CD4-positive, CD25-positive, alpha-beta regulatory T cell (primary cell): ENCODE results near the gene HGS. TPM values are rescaled to one million over a fixed set of nuclear protein-coding genes. Genes with fewer than 3 reads are reported as not detected.

Source experiments
- ATAC-seq, 2 donors: fragments of 150-1000 bp; cut with Tn5 transposase; one replicate each; pipeline ENCODE4 v1.10.0; 2021; ENCODE audit warnings: low read depth in 2 of 2, moderate number of reproducible peaks in 2 of 2, moderate library complexity in 1 of 2
- DNase-seq, 3 donors: peaks; one replicate each; pipeline versions ENCODE4 v3.0.0 to v3.0.0-alpha.2; 2012 to 2022; ENCODE audit warnings: mixed read lengths in 1 of 3
- H3K27ac ChIP-seq: one replicate; pipeline ENCODE4 v1.7.0; 2013; ENCODE audit warnings: mild to moderate bottlenecking, low read length; ENCODE audit not compliant: insufficient read depth, poor library complexity, severe bottlenecking
- H3K27me3 ChIP-seq: one replicate; pipeline ENCODE4 v1.7.0; 2013; ENCODE audit warnings: low read length; ENCODE audit not compliant: control insufficient read depth, insufficient read depth
- H3K36me3 ChIP-seq: one replicate; pipeline ENCODE4 v1.7.0; 2013; ENCODE audit warnings: mild to moderate bottlenecking, low read length, moderate library complexity; ENCODE audit not compliant: control insufficient read depth, insufficient read depth
- H3K4me1 ChIP-seq: 2 replicates; pipeline ENCODE4 v1.7.0; 2013; ENCODE audit warnings: mild to moderate bottlenecking, low read length; ENCODE audit not compliant: insufficient read depth, control insufficient read depth, poor library complexity, severe bottlenecking
- H3K4me3 ChIP-seq: one replicate; pipeline ENCODE4 v1.7.0; 2013; ENCODE audit warnings: low read depth, mild to moderate bottlenecking, low read length, moderate library complexity
- H3K9me3 ChIP-seq, 2 experiments: 1 replicate in 1 of 2; 2 replicates in 1 of 2; pipeline ENCODE4 v1.7.0; 2013; ENCODE audit warnings: low read length in 2 of 2, mild to moderate bottlenecking in 1 of 2, moderate library complexity in 1 of 2; ENCODE audit not compliant: control insufficient read depth in 2 of 2
- H3K27ac Mint-ChIP-seq, 3 donors: one replicate each; pipeline ENCODE4 v1.8.0; 2020 to 2022; ENCODE audit warnings: mild to moderate bottlenecking in 3 of 3, mixed read lengths in 3 of 3, moderate library complexity in 2 of 3
- H3K27me3 Mint-ChIP-seq: one replicate; pipeline ENCODE4 v1.8.0; 2022; ENCODE audit warnings: mild to moderate bottlenecking, mixed read lengths
- H3K36me3 Mint-ChIP-seq: one replicate; pipeline ENCODE4 v1.8.0; 2020; ENCODE audit warnings: mixed read lengths
- H3K4me1 Mint-ChIP-seq, 4 donors: one replicate each; pipeline ENCODE4 v1.8.0; 2020 to 2022; ENCODE audit warnings: mixed read lengths in 4 of 4, mild to moderate bottlenecking in 1 of 4
- H3K4me3 Mint-ChIP-seq, 4 donors: one replicate each; pipeline ENCODE4 v1.8.0; 2020 to 2022; ENCODE audit warnings: mild to moderate bottlenecking in 4 of 4, mixed read lengths in 4 of 4, moderate library complexity in 3 of 4
- H3K9me3 Mint-ChIP-seq, 7 donors: one replicate each; pipeline ENCODE4 v1.8.0; 2020 to 2022; ENCODE audit warnings: mixed read lengths in 7 of 7, mild to moderate bottlenecking in 3 of 7, moderate library complexity in 2 of 7
- polyA plus RNA-seq, 4 donors: library from polyadenylated mRNA; unstranded; fragments of 300-500 nt; fragmentation: Illumina TruSeq; gene quantifications; one replicate each; pipeline ENCODE4 v1.2.3, GENCODE V29; 2021
- total RNA-seq: library from RNA; stranded (reverse); gene quantifications from one replicate; pipeline ENCODE4 v1.2.3, GENCODE V29; 2022

Gene HGS
- total and polyA plus RNA-seq, 5 donors from 2014 or later: 23.4 to 148 (median 29.6) TPM

DNA sequence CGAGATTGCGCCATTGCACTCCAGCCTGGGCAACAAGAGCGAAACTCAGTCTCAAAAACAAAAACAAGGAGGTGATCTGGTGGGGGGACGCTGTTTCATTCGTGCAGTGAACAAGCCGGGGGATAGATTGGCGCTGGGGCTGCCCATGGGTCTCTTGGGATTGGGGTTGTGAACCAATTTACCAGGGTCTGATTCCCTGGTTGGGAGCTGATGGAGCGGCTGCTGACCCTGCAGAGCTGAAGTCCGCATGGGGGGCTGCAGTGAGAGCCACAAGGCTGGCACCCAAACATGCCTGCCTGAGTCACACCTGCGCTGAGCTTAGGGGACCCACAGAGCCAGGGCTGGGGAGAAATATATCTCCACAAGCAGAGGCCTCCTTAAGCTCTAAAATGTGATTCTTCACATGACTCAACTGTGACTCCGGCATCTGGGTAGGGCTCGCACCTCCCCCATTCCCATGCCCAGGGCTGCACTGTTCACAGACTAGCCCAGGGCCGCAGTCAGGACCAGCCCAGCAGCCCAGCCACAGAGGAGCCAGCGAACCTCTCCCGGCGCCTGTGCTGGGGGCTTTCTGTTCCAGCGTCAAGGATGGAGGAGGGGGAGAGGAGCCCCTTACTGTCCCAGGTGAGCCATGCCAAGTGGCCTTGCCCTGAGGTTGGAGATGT, 41.9 kb upstream of the HGS start:
- Mint-ChIP-seq H3K36me3 (no peaks in the 10 kb centered on the region), H3K27ac (no peak overlapping the region), H3K4me3 (no peak overlapping the region), H3K4me1 (peaks cover 0 to 7% (median 2%) of the 10 kb centered on the region in 4 donors), H3K27me3 (no peaks in the 10 kb centered on the region), H3K9me3 (no peaks in the 10 kb centered on the region)
- no peak for ATAC-seq
- Histone ChIP-seq H3K27ac (no peak overlapping the region), H3K27me3 (no peaks in the 10 kb centered on the region), H3K9me3 (no peaks in the 10 kb centered on the region), H3K4me1 (peaks cover 3% of the 10 kb centered on the region), H3K4me3 (no peak overlapping the region), H3K36me3 (no peaks in the 10 kb centered on the region)
- DNase-seq: no peak

DNA sequence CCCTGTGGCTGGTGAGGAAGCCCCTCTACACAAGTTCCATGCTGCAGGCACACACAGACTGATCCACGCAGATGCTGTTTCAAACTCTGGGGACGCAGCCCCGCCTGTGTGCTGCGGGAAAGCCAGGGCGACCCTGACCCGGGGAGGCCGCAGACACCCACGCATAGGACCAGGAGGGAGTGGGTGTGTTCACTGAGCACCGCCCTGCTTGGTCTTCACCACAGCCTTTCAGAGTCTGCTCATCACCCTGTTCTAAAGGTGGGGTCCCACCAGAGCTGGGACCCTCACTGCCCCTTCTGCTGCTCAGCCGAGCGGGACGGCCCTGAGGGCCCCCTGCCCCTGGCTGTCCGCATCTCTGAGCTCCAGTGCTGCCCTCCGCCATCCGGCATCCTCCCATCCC, 39.3 kb upstream of the HGS start:
- Histone ChIP-seq H3K36me3 (no peaks in the 10 kb centered on the region), H3K9me3 (no peaks in the 10 kb centered on the region), H3K27me3 (no peaks in the 10 kb centered on the region), H3K4me3 (no peak overlapping the region), H3K4me1 (no peaks in the 10 kb centered on the region), H3K27ac (no peak overlapping the region)
- no peak for ATAC-seq
- Mint-ChIP-seq H3K9me3 (peaks cover 0 to 3% (median 0%) of the 10 kb centered on the region in 7 donors), H3K36me3 (no peaks in the 10 kb centered on the region), H3K27me3 (peaks cover 9% of the 10 kb centered on the region), H3K4me3 (no peak overlapping the region), H3K4me1 (no peaks in the 10 kb centered on the region), H3K27ac (no peak overlapping the region)
- no peak for DNase-seq

DNA sequence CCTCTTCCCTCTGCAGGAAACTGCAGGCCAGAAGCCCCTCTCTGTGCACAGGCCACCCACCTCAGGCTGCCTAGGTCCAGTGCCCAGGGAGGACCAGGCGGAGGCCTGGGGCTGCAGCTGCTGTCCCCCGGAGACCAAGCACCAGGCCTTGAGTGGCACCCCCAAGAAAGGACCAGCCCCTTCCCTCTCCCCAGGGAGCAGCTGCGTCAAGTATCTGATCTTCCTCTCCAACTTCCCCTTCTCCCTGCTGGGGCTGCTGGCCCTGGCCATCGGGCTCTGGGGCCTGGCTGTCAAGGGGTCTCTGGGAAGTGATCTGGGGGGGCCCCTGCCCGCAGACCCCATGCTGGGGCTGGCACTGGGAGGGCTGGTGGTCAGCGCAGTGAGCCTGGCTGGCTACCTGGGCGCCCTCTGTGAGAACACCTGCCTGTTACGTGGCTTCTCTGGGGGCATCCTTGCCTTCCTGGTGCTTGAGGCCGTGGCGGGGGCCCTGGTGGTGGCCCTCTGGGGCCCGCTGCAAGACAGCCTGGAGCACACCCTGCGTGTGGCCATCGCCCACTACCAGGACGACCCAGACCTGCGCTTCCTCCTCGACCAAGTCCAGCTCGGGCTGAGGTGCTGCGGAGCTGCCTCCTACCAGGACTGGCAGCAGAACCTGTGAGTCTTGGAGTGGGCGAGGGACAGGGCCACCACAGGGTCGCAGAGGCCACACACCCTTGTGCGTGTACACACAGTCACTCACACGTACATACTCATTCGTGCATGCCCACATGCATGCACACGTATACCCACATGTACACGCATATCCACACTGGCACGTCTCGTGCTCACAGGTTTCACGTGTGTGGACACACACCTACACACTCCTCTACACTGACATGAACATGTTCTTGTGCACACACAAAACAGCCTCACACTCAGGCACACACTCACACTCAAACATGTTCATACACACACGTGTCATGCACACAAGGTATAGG, 38.5 kb upstream of the HGS start:
- Histone ChIP-seq H3K9me3 (no peaks in the 10 kb centered on the region), H3K27ac (no peak overlapping the region), H3K4me3 (no peak overlapping the region), H3K4me1 (no peaks in the 10 kb centered on the region), H3K27me3 (no peaks in the 10 kb centered on the region), H3K36me3 (no peaks in the 10 kb centered on the region)
- Mint-ChIP-seq H3K36me3 (no peaks in the 10 kb centered on the region), H3K9me3 (peaks cover 0 to 3% (median 0%) of the 10 kb centered on the region in 7 donors), H3K4me1 (no peaks in the 10 kb centered on the region), H3K27me3 (peaks cover 15% of the 10 kb centered on the region), H3K27ac (no peak overlapping the region), H3K4me3 (peak overlapping the region in 1 of 4 donors; percentile 51)
- no peak for DNase-seq
- no peak for ATAC-seq

DNA sequence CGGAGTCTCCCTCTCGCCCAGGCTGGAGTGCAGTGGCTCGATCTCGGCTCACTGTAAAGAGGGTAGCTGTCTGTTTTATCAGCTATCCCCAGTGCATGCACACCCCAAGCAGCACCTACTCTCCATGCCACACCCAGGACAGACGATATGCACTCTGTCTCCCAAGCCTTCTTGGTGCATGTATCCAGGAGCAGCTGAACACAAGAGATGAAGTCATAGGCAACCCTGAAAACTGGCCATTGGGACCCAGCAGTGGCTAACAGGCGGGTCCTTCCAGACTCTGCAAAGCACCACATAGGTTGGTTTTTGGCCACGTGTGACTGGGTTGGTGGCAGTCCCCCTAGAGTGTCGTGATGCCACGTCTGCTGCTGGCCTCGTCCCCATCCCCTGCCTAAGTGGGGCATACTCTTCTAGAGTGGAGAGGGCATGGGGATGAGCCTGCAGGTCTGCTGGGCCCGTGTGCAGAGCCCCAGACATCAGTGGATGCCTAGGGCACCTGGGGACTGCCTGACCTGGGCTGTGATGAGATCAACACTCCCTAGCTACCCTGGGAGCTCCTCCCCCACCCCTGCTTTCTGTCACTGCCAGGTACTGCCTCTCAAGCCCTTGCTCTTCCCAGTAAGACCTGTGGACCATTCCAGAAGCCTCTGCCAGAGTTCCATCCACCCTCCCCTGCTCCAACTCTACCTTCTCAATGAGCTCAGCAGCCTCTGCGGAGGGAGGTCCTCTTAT, 36.8 kb upstream of the HGS start:
- peak overlapping the region in 1 of 4 donors; percentile 29 for H3K4me3 Mint-ChIP-seq
- no peak for ATAC-seq

DNA sequence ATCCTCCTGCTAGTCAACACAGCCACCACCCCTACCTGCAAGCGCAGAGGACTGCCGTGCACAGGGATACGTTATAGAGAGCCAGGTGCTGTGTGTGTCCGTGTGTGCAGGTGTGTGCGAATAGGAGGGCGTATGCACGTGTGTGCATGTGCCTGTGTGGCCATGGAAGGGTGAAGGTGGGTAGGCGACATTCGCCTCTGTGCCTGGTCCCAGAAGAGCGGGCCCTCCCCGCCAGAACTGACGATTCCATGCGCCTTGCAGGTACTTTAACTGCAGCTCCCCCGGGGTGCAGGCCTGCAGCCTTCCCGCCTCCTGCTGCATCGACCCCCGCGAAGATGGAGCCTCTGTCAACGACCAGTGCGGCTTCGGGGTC, 36.2 kb upstream of the HGS start:
- Mint-ChIP-seq H3K27me3 (peaks cover 15% of the 10 kb centered on the region), H3K27ac (no peak overlapping the region), H3K36me3 (no peaks in the 10 kb centered on the region), H3K9me3 (peaks cover 0 to 3% (median 0%) of the 10 kb centered on the region in 7 donors), H3K4me3 (peak overlapping the region in 1 of 4 donors; percentile 29), H3K4me1 (peaks cover 0 to 3% (median 0%) of the 10 kb centered on the region in 4 donors)
- Histone ChIP-seq H3K27ac (no peak overlapping the region), H3K9me3 (no peaks in the 10 kb centered on the region), H3K4me1 (no peaks in the 10 kb centered on the region), H3K36me3 (no peaks in the 10 kb centered on the region), H3K27me3 (no peaks in the 10 kb centered on the region), H3K4me3 (no peak overlapping the region)
- ATAC-seq: no peak
- no peak for DNase-seq

More for the DNA sequence above, 36.8 kb upstream of the HGS start:
- Mint-ChIP-seq H3K36me3 (no peaks in the 10 kb centered on the region), H3K9me3 (peaks cover 0 to 3% (median 0%) of the 10 kb centered on the region in 7 donors), H3K27me3 (peaks cover 15% of the 10 kb centered on the region), H3K27ac (no peak overlapping the region), H3K4me1 (peaks cover 0 to 3% (median 0%) of the 10 kb centered on the region in 4 donors)
- no peaks in the 10 kb centered on the region for H3K4me1 ChIP-seq
- no peak overlapping the region for H3K4me3 ChIP-seq
- no peaks in the 10 kb centered on the region for H3K27me3 ChIP-seq
- H3K27ac ChIP-seq: no peak overlapping the region
- no peaks in the 10 kb centered on the region for H3K36me3 ChIP-seq
- no peaks in the 10 kb centered on the region for H3K9me3 ChIP-seq
- no peak for DNase-seq

DNA sequence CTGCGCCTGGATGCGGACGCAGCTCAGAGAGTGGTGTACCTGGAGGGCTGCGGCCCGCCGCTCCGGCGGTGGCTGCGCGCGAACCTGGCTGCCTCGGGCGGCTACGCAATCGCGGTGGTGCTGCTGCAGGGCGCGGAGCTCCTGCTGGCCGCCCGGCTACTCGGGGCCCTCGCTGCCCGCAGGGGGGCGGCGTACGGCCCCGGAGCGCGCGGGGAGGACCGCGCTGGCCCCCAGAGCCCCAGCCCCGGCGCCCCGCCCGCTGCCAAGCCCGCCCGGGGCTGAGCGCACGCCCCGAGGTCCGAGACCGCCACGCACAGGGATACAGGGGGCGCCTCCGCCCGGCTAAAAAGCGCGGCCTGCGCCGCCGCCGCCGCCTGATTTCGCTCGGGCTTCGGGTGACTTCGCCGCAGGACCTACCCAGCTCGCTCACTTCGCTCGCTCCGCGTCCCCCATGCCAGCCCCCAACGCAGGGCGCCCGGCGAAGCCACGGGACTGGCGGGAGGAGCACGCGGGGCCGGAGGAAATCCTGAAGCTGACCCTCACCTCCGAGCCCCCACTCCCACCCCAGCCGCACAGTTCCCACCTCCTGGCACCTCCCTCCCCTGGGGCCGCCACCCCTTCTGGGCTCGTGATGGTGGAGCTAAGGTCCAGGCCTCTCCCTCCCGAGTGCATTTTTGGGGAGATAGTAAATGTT, 35.7 kb upstream of the HGS start:
- Histone ChIP-seq H3K27me3 (no peaks in the 10 kb centered on the region), H3K27ac (no peak overlapping the region), H3K36me3 (no peaks in the 10 kb centered on the region), H3K9me3 (no peaks in the 10 kb centered on the region), H3K4me1 (peaks cover 3% of the 10 kb centered on the region), H3K4me3 (no peak overlapping the region)
- H3K4me3 Mint-ChIP-seq: no peak overlapping the region
- ATAC-seq (no peak), DNase-seq (no peak)
- H3K4me1 Mint-ChIP-seq: peaks cover 0 to 3% (median 0%) of the 10 kb centered on the region in 4 donors
- H3K9me3 Mint-ChIP-seq: peaks cover 0 to 3% (median 0%) of the 10 kb centered on the region in 7 donors
- H3K27me3 Mint-ChIP-seq: peaks cover 15% of the 10 kb centered on the region
- H3K27ac Mint-ChIP-seq: no peak overlapping the region
- no peaks in the 10 kb centered on the region for H3K36me3 Mint-ChIP-seq

DNA sequence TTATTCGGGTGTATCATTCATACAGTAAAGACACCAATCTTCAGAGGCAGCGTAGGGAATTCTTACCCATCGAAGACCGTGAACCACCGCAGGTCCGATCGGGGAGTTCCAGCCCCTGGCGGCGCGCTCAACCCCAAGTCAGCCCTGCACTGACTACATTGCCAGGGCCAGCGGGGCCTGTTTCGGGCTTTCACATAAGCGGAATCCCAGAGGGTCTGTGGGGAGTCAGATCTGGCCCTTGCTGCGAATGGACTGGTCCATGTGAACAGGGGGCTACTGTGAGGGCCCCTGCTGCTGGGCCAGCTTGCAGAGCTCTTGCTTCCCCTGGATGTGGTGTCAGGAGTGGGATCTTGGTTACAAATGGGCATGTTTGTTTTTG, 35.1 kb upstream of the HGS start:
- H3K36me3 ChIP-seq: no peaks in the 10 kb centered on the region
- H3K27ac ChIP-seq: no peak overlapping the region
- no peak for DNase-seq
- no peak overlapping the region for H3K4me3 ChIP-seq
- Mint-ChIP-seq H3K27me3 (peaks cover 20% of the 10 kb centered on the region), H3K9me3 (peaks cover 0 to 3% (median 0%) of the 10 kb centered on the region in 7 donors), H3K36me3 (no peaks in the 10 kb centered on the region), H3K4me1 (peaks cover 0 to 7% (median 0%) of the 10 kb centered on the region in 4 donors), H3K4me3 (peak overlapping the region in 1 of 4 donors; percentile 2), H3K27ac (no peak overlapping the region)
- H3K4me1 ChIP-seq: peaks cover 7% of the 10 kb centered on the region
- no peak for ATAC-seq
- H3K27me3 ChIP-seq: no peaks in the 10 kb centered on the region
- no peaks in the 10 kb centered on the region for H3K9me3 ChIP-seq
